ENCODE results near the gene TRIM65.

Gene TRIM65

GRCh38 chr17:75896415-75897159, at the start of gene TRIM65:
TSS of gene TRIM65 (minus strand) at chr17:75896951. CDS start at chr17:75896937, 14 bp downstream.
- peak within 1 kb of the TSS; percentile 75 for H3K4me3 ChIP-seq (ENCODE audit: low read depth, low read length)
- TF ChIP-seq, protein P1, sequence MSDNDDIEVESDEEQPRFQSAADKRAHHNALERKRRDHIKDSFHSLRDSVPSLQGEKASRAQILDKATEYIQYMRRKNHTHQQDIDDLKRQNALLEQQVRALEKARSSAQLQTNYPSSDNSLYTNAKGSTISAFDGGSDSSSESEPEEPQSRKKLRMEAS (IDR thresholded peaks at IDR 0.05; ENCODE audit: low read depth, low read length) = peak; percentile 47
- TF ChIP-seq MYC (IDR thresholded peaks at IDR 0.05; ENCODE audit: low read depth, low read length) (peak; percentile 46), POLR2A (IDR thresholded peaks at IDR 0.05; ENCODE audit: extremely low read depth, insufficient read length) (peak; percentile 84)
- TF ChIP-seq, protein P2, sequence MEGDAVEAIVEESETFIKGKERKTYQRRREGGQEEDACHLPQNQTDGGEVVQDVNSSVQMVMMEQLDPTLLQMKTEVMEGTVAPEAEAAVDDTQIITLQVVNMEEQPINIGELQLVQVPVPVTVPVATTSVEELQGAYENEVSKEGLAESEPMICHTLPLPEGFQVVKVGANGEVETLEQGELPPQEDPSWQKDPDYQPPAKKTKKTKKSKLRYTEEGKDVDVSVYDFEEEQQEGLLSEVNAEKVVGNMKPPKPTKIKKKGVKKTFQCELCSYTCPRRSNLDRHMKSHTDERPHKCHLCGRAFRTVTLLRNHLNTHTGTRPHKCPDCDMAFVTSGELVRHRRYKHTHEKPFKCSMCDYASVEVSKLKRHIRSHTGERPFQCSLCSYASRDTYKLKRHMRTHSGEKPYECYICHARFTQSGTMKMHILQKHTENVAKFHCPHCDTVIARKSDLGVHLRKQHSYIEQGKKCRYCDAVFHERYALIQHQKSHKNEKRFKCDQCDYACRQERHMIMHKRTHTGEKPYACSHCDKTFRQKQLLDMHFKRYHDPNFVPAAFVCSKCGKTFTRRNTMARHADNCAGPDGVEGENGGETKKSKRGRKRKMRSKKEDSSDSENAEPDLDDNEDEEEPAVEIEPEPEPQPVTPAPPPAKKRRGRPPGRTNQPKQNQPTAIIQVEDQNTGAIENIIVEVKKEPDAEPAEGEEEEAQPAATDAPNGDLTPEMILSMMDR (IDR thresholded peaks at IDR 0.05; ENCODE audit: low read depth, low read length) = no peak
- peak; percentile 86 for DNase-seq (ENCODE audit: low read depth)

GRCh38 chr17:75945211-75945610, 48.5 kb upstream of the TRIM65 start:
- no peak for DNase-seq (ENCODE audit: low read depth)
- H3K4me3 ChIP-seq (ENCODE audit: low read depth, low read length) = no peak overlapping the region
- TF ChIP-seq, protein P1 (IDR thresholded peaks at IDR 0.05; ENCODE audit: low read depth, low read length) = no peak
- TF ChIP-seq POLR2A (IDR thresholded peaks at IDR 0.05; ENCODE audit: extremely low read depth, insufficient read length) (no peak), MYC (IDR thresholded peaks at IDR 0.05; ENCODE audit: low read depth, low read length) (no peak)
- TF ChIP-seq, protein P2 (IDR thresholded peaks at IDR 0.05; ENCODE audit: low read depth, low read length) = no peak

- DNase-seq (ENCODE audit: low read depth) = no peak
- no peak overlapping the region for H3K4me3 ChIP-seq (ENCODE audit: low read depth, low read length)
- TF ChIP-seq, protein P2 (IDR thresholded peaks at IDR 0.05; ENCODE audit: low read depth, low read length) = no peak
- no peak for TF ChIP-seq MYC (IDR thresholded peaks at IDR 0.05; ENCODE audit: low read depth, low read length)
- no peak for TF ChIP-seq POLR2A (IDR thresholded peaks at IDR 0.05; ENCODE audit: extremely low read depth, insufficient read length)
- TF ChIP-seq, protein P1 (IDR thresholded peaks at IDR 0.05; ENCODE audit: low read depth, low read length) = no peak
Observed at GRCh38 chr17:75943491-75943890, 46.7 kb upstream of the TRIM65 start.

DNA sequence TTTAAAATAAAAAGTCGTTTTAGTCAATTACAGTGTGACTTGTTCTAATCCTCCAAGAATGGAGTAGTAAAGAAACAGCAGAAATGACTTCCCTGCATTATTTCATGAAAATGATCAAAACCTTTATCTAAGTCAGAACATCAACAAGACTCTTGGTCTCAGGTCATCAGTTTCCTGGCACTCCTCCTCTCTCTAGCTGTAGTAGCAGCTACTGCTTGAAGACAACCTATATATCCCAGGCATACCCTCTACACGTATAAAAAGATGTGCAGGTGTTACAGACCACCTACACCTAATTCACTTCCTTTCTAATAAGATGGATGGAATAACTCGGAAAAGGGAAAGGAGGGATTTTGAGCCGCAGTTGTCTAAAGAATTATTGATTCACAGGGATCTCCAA, 45.7 kb upstream of the TRIM65 start:
- no peak for DNase-seq (ENCODE audit: low read depth)
- no peak overlapping the region for H3K4me3 ChIP-seq (ENCODE audit: low read depth, low read length)
- TF ChIP-seq, protein P1 (IDR thresholded peaks at IDR 0.05; ENCODE audit: low read depth, low read length) = no peak
- TF ChIP-seq POLR2A (IDR thresholded peaks at IDR 0.05; ENCODE audit: extremely low read depth, insufficient read length) (no peak), MYC (IDR thresholded peaks at IDR 0.05; ENCODE audit: low read depth, low read length) (no peak)
- TF ChIP-seq, protein P2 (IDR thresholded peaks at IDR 0.05; ENCODE audit: low read depth, low read length) = no peak

DNA sequence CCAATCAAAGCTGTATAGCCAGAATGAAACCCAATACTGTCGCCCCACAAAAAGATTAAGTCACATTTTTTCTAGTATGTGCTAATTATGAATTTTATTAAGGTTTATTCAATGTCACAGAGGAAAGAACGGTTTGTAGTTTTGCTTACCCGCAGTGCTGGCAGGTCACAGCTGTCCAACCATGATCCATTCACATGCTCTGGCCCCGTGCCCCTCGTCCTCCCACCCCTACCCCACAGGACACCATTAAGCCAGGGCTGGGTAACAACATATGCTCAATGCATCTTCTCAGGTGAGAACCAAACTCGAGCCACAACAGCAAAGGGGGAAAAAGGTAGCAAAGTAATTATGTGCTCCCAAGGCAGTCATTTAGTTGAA, 44.7 kb upstream of the TRIM65 start:
- TF ChIP-seq POLR2A (IDR thresholded peaks at IDR 0.05; ENCODE audit: extremely low read depth, insufficient read length) (no peak), MYC (IDR thresholded peaks at IDR 0.05; ENCODE audit: low read depth, low read length) (no peak)
- TF ChIP-seq, protein P2 (IDR thresholded peaks at IDR 0.05; ENCODE audit: low read depth, low read length) = no peak
- TF ChIP-seq, protein P1 (IDR thresholded peaks at IDR 0.05; ENCODE audit: low read depth, low read length) = no peak
- DNase-seq (ENCODE audit: low read depth) = no peak
- peak overlapping the region; percentile 52 for H3K4me3 ChIP-seq (ENCODE audit: low read depth, low read length)
